ELF-1 (cell line): ENCODE data around the gene RNF144A.
A peak's percentile ranks its signal among the peaks of the same experiment; 100 is the strongest.

Experiments
- DNase-seq: peaks from one replicate; pipeline ENCODE4 v3.0.0-alpha.2; 2016; ENCODE audit warnings: low read depth, low spot score

The RNF144A gene

GRCh38 chr2:7083580-7084509 is 166.6 kb downstream of the RNF144A start:
- DNase-seq = peak; percentile 62

- no peak for DNase-seq
These were observed 167.4 kb downstream of the RNF144A start for GRCh38 chr2:7084601-7085000.

GRCh38 chr2:7089284-7089683 is 172.1 kb downstream of the RNF144A start:
- no peak for DNase-seq

- no peak for DNase-seq
These were observed 172.8 kb downstream of the RNF144A start for GRCh38 chr2:7089898-7090510.

- DNase-seq = no peak
These were observed 176.2 kb downstream of the RNF144A start for GRCh38 chr2:7093376-7093775.
